Esophagus squamous epithelium (tissue), 5 donors: ENCODE data around the gene BCL2L11. TPM values are rescaled to one million over a fixed set of nuclear protein-coding genes. Genes with fewer than 3 reads are reported as not detected.

ENCODE experiments used
- DNase-seq: peaks from one replicate; lab custom pipeline; 2025; lab: John Stamatoyannopoulos, UW
- H3K27ac ChIP-seq, 4 donors: fragments of 200-600 bp; sonication (generic); one replicate each; pipeline ENCODE4 v1.5.1; 2016 to 2019; ENCODE audit warnings: mild to moderate bottlenecking in 1 of 4
- H3K27me3 ChIP-seq, 4 donors: fragments of 200-600 bp; sonication (generic); 1 replicate in 3 of 4; 2 replicates in 1 of 4; pipeline versions ENCODE4 v1.5.1 to v1.6.0; 2017 to 2021; ENCODE audit warnings: antibody characterized with exemption in 1 of 4
- H3K36me3 ChIP-seq, 3 donors: fragments of 200-600 bp; sonication (generic); one replicate each; pipeline ENCODE4 v1.5.1; 2016 to 2019
- H3K4me1 ChIP-seq, 3 donors: fragments of 200-600 bp; sonication (generic); one replicate each; pipeline ENCODE4 v1.5.1; 2017 to 2019
- H3K4me3 ChIP-seq, 4 donors: fragments of 200-600 bp; sonication (generic); 1 replicate in 3 of 4; 2 replicates in 1 of 4; pipeline ENCODE4 v1.5.1; 2016 to 2019; ENCODE audit warnings: mild to moderate bottlenecking in 2 of 4, moderate library complexity in 1 of 4
- H3K9me3 ChIP-seq, 3 donors: fragments of 200-600 bp; sonication (generic); one replicate each; pipeline ENCODE4 v1.5.1; 2016 to 2019
- CTCF ChIP-seq, 6 experiments: fragments of 450-650 bp in 4 of 6; fragments of 200-600 bp in 2 of 6; sonication (generic) in 2 of 6; IDR thresholded peaks; one replicate each; pipeline ENCODE4 v1.5.1; 2016 to 2019; ENCODE audit warnings: antibody characterized with exemption in 6 of 6, mild to moderate bottlenecking in 4 of 6, moderate library complexity in 4 of 6
- POLR2A ChIP-seq, 4 donors: fragments of 450-650 bp; IDR thresholded peaks; one replicate each; pipeline ENCODE4 v1.6.1; 2017; ENCODE audit warnings: antibody characterized with exemption in 4 of 4, mild to moderate bottlenecking in 4 of 4, moderate library complexity in 3 of 4
- WGBS, 2 donors: methylation state at CpG; one replicate each; pipeline ENCODE4 v1.1.5; 2018; 5-methylcytosine and 5-hydroxymethylcytosine counted together
- intact Hi-C: fragments of 100-400 bp; cut with DNase I; formaldehyde crosslinking; loops from one replicate; pipeline ENCODE4 v1.15.0; 2022
- total RNA-seq, 4 donors: library from RNA; depleted of rRNA; stranded (reverse); fragments of >200 nt; gene quantifications; one replicate each; pipeline ENCODE4 v1.1.0, GENCODE V29; 2016
- donor health status: DM: yes; HTN: yes; CAD: no.

BCL2L11 gene
- total RNA-seq, 4 donors from 2014 or later = 7.8 to 28.2 (median 9.9) TPM

DNA sequence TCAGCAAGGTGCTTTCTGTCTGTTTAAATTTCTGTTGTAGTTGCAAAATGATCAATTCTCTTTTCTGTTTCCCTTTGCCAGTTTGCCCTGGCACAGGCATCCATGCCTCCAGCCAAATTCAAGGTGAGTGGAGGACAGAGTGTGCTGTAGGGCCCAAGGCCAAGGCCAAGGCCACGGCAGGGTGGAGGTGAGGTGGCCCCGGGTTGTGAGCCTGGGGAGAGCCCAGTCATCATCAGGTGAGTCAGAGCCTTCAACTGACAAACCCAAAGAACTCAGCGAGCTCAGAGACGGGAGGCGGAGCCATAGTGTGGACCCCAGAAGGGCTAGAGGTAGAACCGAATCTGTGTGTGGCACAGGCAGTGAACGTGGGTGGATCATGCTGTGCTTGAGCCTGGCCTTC, 55.7 kb downstream of the BCL2L11 start:
- no peaks in the 10 kb centered on the region for H3K27me3 ChIP-seq
- H3K4me1 ChIP-seq = peaks cover 0 to 7% (median 1%) of the 10 kb centered on the region in 3 donors
- intact Hi-C loops = no loop called here
- no peak overlapping the region for H3K27ac ChIP-seq
- H3K36me3 ChIP-seq = no peaks in the 10 kb centered on the region
- no peak overlapping the region for H3K4me3 ChIP-seq
- no peak for TF ChIP-seq POLR2A (IDR thresholded peaks at IDR 0.05)
- no peak for TF ChIP-seq CTCF (IDR thresholded peaks at IDR 0.05)
- 48 to 63% methylated on average over 6 of the region's 7 CpGs for WGBS, 2 donors
- H3K9me3 ChIP-seq = no peaks in the 10 kb centered on the region
- no peak for DNase-seq

DNA sequence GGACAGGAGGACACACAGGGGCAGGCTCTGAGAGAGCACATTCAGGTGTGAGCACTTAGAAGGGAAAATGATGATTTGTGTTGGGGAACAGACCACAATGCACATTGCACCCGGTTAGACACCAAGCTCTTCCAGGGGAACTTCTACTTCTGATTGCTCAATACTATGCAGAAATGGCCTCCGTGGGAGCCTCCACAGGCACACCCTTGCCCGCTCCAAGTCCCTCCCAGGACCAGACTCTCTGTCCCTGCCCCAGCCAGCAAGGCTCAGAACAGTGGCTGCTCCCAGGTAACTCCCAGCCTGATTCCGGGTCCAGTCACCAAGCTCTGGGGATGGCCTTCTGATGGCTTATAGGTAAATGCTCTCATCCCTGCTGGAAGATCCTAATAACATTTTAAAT, 56.2 kb downstream of the BCL2L11 start:
- no peak for TF ChIP-seq POLR2A (IDR thresholded peaks at IDR 0.05)
- TF ChIP-seq CTCF (IDR thresholded peaks at IDR 0.05) = no peak
- 52 to 62% methylated on average over 2 to 4 of the region's 4 CpGs for WGBS, 2 donors
- DNase-seq = no peak
- intact Hi-C loops = no loop called here
- H3K9me3 ChIP-seq = no peaks in the 10 kb centered on the region
- H3K27ac ChIP-seq = no peak overlapping the region
- no peaks in the 10 kb centered on the region for H3K27me3 ChIP-seq
- H3K4me3 ChIP-seq = no peak overlapping the region
- H3K4me1 ChIP-seq = peaks cover 0 to 3% (median 0%) of the 10 kb centered on the region in 3 donors
- no peaks in the 10 kb centered on the region for H3K36me3 ChIP-seq

DNA sequence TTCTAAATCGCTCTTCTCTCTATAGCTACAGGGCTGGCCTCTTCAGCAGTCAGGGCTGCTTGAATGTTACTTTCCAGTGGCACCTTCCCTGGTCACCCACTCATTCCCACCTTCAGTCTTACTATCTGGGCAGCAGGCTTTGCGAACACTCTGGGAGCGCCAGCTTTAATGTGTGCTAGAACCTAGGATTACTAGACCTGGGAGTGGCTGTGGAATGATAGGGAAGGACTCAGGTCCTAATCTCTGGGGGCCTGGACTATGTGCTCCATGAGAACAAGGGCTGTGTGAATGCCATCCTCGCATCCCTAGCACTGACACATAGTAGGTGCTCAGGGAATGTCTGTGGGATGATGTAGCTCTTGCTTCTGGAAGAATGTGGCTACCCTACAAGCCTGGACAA, 57.6 kb downstream of the BCL2L11 start:
- H3K27ac ChIP-seq = no peak overlapping the region
- H3K4me1 ChIP-seq = peaks cover 0 to 1% (median 0%) of the 10 kb centered on the region in 3 donors
- H3K27me3 ChIP-seq = no peaks in the 10 kb centered on the region
- no peak overlapping the region for H3K4me3 ChIP-seq
- intact Hi-C loops = no loop called here
- no peaks in the 10 kb centered on the region for H3K9me3 ChIP-seq
- no peak for DNase-seq
- H3K36me3 ChIP-seq = no peaks in the 10 kb centered on the region
- TF ChIP-seq CTCF (IDR thresholded peaks at IDR 0.05) = no peak
- TF ChIP-seq POLR2A (IDR thresholded peaks at IDR 0.05) = no peak
- 97 to 100% methylated on average over 1 to 3 of the region's 4 CpGs for WGBS, 2 donors

GRCh38 chr2:111178730-111179405, 58.2 kb downstream of the BCL2L11 start:
- no peaks in the 10 kb centered on the region for H3K27me3 ChIP-seq
- no peak for DNase-seq
- H3K36me3 ChIP-seq = no peaks in the 10 kb centered on the region
- WGBS, 2 donors = 73 to 78% methylated on average over 3 to 4 of the region's 5 CpGs
- TF ChIP-seq CTCF (IDR thresholded peaks at IDR 0.05) (no peak), POLR2A (IDR thresholded peaks at IDR 0.05) (no peak)
- H3K4me1 ChIP-seq = peaks cover 0 to 4% (median 0%) of the 10 kb centered on the region in 3 donors
- H3K27ac ChIP-seq = no peak overlapping the region
- no peak overlapping the region for H3K4me3 ChIP-seq
- no peaks in the 10 kb centered on the region for H3K9me3 ChIP-seq
- intact Hi-C loops = no loop called here

DNA sequence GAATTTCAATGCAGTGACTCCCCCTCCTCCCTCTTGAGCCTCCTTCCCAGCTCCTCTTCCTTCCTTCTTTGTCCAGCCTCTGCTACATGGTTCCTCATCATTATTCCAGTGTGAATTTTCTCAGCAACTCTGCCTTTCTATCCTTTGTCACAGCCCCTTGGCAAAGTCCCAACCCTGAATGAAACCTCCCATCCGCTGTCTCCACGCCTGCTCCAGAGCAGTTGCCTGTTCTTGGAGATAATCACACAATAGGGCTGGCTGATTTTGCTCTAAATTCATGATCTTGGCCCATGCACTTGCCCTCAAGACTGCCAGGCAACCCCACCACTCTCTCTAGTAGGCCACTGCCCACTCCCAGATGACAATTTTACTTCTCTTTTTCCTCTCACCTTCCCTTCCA, 61.4 kb downstream of the BCL2L11 start:
- intact Hi-C loops = no loop called here
- Histone ChIP-seq H3K27ac (no peak overlapping the region), H3K4me3 (no peak overlapping the region), H3K36me3 (no peaks in the 10 kb centered on the region), H3K4me1 (peaks cover 4 to 21% (median 4%) of the 10 kb centered on the region in 3 donors), H3K27me3 (no peaks in the 10 kb centered on the region), H3K9me3 (no peaks in the 10 kb centered on the region)
- no peak for DNase-seq
- WGBS, 2 donors = 90 to 95% methylated on average over 2 of the region's 2 CpGs
- TF ChIP-seq CTCF (IDR thresholded peaks at IDR 0.05) = no peak
- TF ChIP-seq POLR2A (IDR thresholded peaks at IDR 0.05) = no peak
